Caco-2 (cell line): ENCODE measurements around the gene TMEM18. TPM values are rescaled to one million over a fixed set of nuclear protein-coding genes. Genes with fewer than 3 reads are reported as not detected.

ENCODE experiments used
- BruUV-seq: library from RNA; stranded (reverse); fragments of 400-500 nt; replicated peaks from 2 replicates; lab custom pipeline; 2021; lab: Mats Ljungman, UMichigan
- CTCF ChIA-PET: fragments of 300-600 bp; sonication (Branson Sonifier 250); formaldehyde crosslinking; loops from one replicate; lab custom pipeline; 2022; ENCODE audit warnings: antibody characterized with exemption; lab: Charles Lee
- POLR2A ChIA-PET: fragments of 300-600 bp; sonication (Branson Sonifier 250); formaldehyde crosslinking; loops from one replicate; lab custom pipeline; 2022; ENCODE audit warnings: antibody characterized with exemption; lab: Charles Lee
- DNase-seq, 2 experiments: peaks; one replicate each; pipeline versions ENCODE4 v3.0.0 to v3.0.0-alpha.2; 2020 to 2022
- H3K27me3 ChIP-seq: replicated peaks from 2 replicates; pipeline ENCODE4 v1.6.0; 2011; ENCODE audit warnings: low read length; ENCODE audit not compliant: control insufficient read depth, insufficient read depth
- H3K36me3 ChIP-seq: 2 replicates; pipeline ENCODE4 v1.5.1; 2011; ENCODE audit warnings: low read length; ENCODE audit not compliant: control insufficient read depth, insufficient read depth
- H3K4me1 ChIP-seq: fragments of 250-450 bp; sonication (Bioruptor Pico); 2 replicates; pipeline ENCODE4 v1.5.1; 2020; ENCODE audit warnings: mild to moderate bottlenecking
- H3K4me3 ChIP-seq: 2 replicates; pipeline ENCODE4 v1.5.1; 2011; ENCODE audit warnings: low read depth, mild to moderate bottlenecking, control low read depth, low read length
- H3K9me3 ChIP-seq: fragments of 250-450 bp; sonication (Bioruptor Pico); 2 replicates; pipeline ENCODE4 v1.5.1; 2020; ENCODE audit warnings: mild to moderate bottlenecking, moderate library complexity
- H3K27ac Mint-ChIP-seq: one replicate; pipeline ENCODE4 v1.8.0; 2022; ENCODE audit warnings: mixed read lengths; ENCODE audit not compliant: unreplicated experiment
- H3K27me3 Mint-ChIP-seq: one replicate; pipeline ENCODE4 v1.8.0; 2022; ENCODE audit warnings: mixed read lengths; ENCODE audit not compliant: insufficient read depth, unreplicated experiment
- H3K36me3 Mint-ChIP-seq: one replicate; pipeline ENCODE4 v1.8.0; 2022; ENCODE audit warnings: mild to moderate bottlenecking, mixed read lengths; ENCODE audit not compliant: insufficient read depth, unreplicated experiment
- H3K4me1 Mint-ChIP-seq: one replicate; pipeline ENCODE4 v1.8.0; 2022; ENCODE audit warnings: low read depth, mixed read lengths; ENCODE audit not compliant: unreplicated experiment
- H3K4me3 Mint-ChIP-seq: one replicate; pipeline ENCODE4 v1.8.0; 2022; ENCODE audit warnings: mild to moderate bottlenecking, moderate library complexity, mixed read lengths; ENCODE audit not compliant: unreplicated experiment
- H3K9me3 Mint-ChIP-seq: one replicate; pipeline ENCODE4 v1.8.0; 2022; ENCODE audit warnings: mixed read lengths; ENCODE audit not compliant: unreplicated experiment
- CTCF ChIP-seq, 2 experiments: fragments of 200-600 bp in 1 of 2; IDR thresholded peaks; 1 replicate in 1 of 2; 2 replicates in 1 of 2; pipeline versions ENCODE4 v1.5.1 to v1.8.0; 2011 to 2022; ENCODE audit warnings: antibody characterized with exemption in 1 of 2, control low read depth in 1 of 2, inconsistent platforms in 1 of 2, low read depth in 1 of 2, low read length in 1 of 2, mild to moderate bottlenecking in 1 of 2, moderate library complexity in 1 of 2; ENCODE audit not compliant: insufficient read depth in 1 of 2, severe bottlenecking in 1 of 2, unreplicated experiment in 1 of 2
- intact Hi-C: fragments of 100-400 bp; cut with micrococcal nuclease; formaldehyde crosslinking; loops from one replicate; pipeline ENCODE4 v1.10.0; 2022; ENCODE audit not compliant: unreplicated experiment
- total RNA-seq: library from RNA; stranded (reverse); gene quantifications from 2 replicates; pipeline ENCODE4 v1.2.3, GENCODE V29; 2022

Gene TMEM18
- total RNA-seq, 1 experiment from 2014 or later, result 22.9 TPM

GRCh38 chr2:664063-664462 is 13.1 kb downstream of the TMEM18 start:
- TF ChIP-seq CTCF (IDR thresholded peaks at IDR 0.05; ENCODE audit: insufficient read depth in 1 of 2, low read depth in 1 of 2, low read length in 1 of 2, severe bottlenecking in 1 of 2, unreplicated experiment in 1 of 2), result no peak

GRCh38 chr2:663221-663620 is 14.0 kb downstream of the TMEM18 start:
- H3K9me3 ChIP-seq, result peaks cover 4% of the 10 kb centered on the region; the same call in 1 of the 2 replicates
- Mint-ChIP-seq H3K27ac (no peak overlapping the region), H3K4me1 (no peaks in the 10 kb centered on the region), H3K9me3 (peaks cover 14% of the 10 kb centered on the region), H3K27me3 (peaks cover 9% of the 10 kb centered on the region), H3K4me3 (no peak overlapping the region), H3K36me3 (peaks cover 18% of the 10 kb centered on the region)
- intact Hi-C loops, result no loop called here
- CTCF ChIA-PET, result no interaction called here
- BruUV-seq, result no TSS peak
- DNase-seq, result no peak
- peaks cover 5% of the 10 kb centered on the region for H3K36me3 ChIP-seq
- POLR2A ChIA-PET, result no interaction called here
- TF ChIP-seq CTCF (IDR thresholded peaks at IDR 0.05; ENCODE audit: insufficient read depth in 1 of 2, low read depth in 1 of 2, low read length in 1 of 2, severe bottlenecking in 1 of 2, unreplicated experiment in 1 of 2), result no peak
- no peaks in the 10 kb centered on the region for H3K27me3 ChIP-seq
- no peak overlapping the region for H3K4me3 ChIP-seq
- no peaks in the 10 kb centered on the region for H3K4me1 ChIP-seq

More at GRCh38 chr2:664063-664462, 13.1 kb downstream of the TMEM18 start:
- Histone ChIP-seq H3K4me1 (no peaks in the 10 kb centered on the region), H3K27me3 (no peaks in the 10 kb centered on the region), H3K4me3 (no peak overlapping the region), H3K36me3 (peaks cover 5% of the 10 kb centered on the region), H3K9me3 (peaks cover 4% of the 10 kb centered on the region; the same call in 1 of the 2 replicates)
- no TSS peak for BruUV-seq
- intact Hi-C loops, result no loop called here
- ChIA-PET POLR2A (no interaction called here), CTCF (no interaction called here)
- DNase-seq, result no peak
- Mint-ChIP-seq H3K4me3 (no peak overlapping the region), H3K27me3 (peaks cover 8% of the 10 kb centered on the region), H3K9me3 (peaks cover 14% of the 10 kb centered on the region), H3K4me1 (no peaks in the 10 kb centered on the region), H3K27ac (no peak overlapping the region), H3K36me3 (peaks cover 18% of the 10 kb centered on the region)

GRCh38 chr2:661360-661635 is 15.9 kb downstream of the TMEM18 start:
- Mint-ChIP-seq H3K9me3 (peaks cover 14% of the 10 kb centered on the region), H3K27me3 (peaks cover 12% of the 10 kb centered on the region), H3K4me1 (no peaks in the 10 kb centered on the region), H3K4me3 (no peak overlapping the region), H3K27ac (no peak overlapping the region), H3K36me3 (peaks cover 12% of the 10 kb centered on the region)
- DNase-seq, result no peak
- intact Hi-C loops, result no loop called here
- H3K27me3 ChIP-seq, result no peaks in the 10 kb centered on the region
- CTCF ChIA-PET, result no interaction called here
- POLR2A ChIA-PET, result no interaction called here
- H3K4me1 ChIP-seq, result no peaks in the 10 kb centered on the region
- H3K36me3 ChIP-seq, result peaks cover 3% of the 10 kb centered on the region
- TF ChIP-seq CTCF (IDR thresholded peaks at IDR 0.05; ENCODE audit: insufficient read depth in 1 of 2, low read depth in 1 of 2, low read length in 1 of 2, severe bottlenecking in 1 of 2, unreplicated experiment in 1 of 2), result no peak
- peaks cover 4% of the 10 kb centered on the region; the same call in 1 of the 2 replicates for H3K9me3 ChIP-seq
- no peak overlapping the region for H3K4me3 ChIP-seq
- BruUV-seq, result no TSS peak
